ENCODE results near the gene SF1.

Gene SF1

GRCh38 chr11:64722141-64723065 lies 55.9 kb downstream of the SF1 start:
- no peak for DNase-seq

DNA sequence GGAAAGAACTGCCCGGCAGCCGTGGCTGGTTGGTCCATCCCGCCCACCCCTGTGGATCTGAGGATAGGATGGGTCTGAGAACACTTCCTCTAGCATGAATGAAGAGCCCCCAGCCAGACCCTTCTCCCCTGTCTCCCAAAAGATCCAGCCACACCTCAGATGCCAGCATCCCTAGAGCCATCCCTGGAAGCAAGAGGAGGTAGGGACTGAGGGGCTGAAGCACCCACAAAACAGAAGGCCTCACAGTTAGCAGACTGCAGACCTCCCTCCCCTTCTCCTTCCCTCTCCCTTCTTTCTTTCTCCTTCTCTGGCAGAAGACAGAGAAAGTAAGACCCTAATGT lies 57.0 kb downstream of the SF1 start:
- DNase-seq: no peak

DNA sequence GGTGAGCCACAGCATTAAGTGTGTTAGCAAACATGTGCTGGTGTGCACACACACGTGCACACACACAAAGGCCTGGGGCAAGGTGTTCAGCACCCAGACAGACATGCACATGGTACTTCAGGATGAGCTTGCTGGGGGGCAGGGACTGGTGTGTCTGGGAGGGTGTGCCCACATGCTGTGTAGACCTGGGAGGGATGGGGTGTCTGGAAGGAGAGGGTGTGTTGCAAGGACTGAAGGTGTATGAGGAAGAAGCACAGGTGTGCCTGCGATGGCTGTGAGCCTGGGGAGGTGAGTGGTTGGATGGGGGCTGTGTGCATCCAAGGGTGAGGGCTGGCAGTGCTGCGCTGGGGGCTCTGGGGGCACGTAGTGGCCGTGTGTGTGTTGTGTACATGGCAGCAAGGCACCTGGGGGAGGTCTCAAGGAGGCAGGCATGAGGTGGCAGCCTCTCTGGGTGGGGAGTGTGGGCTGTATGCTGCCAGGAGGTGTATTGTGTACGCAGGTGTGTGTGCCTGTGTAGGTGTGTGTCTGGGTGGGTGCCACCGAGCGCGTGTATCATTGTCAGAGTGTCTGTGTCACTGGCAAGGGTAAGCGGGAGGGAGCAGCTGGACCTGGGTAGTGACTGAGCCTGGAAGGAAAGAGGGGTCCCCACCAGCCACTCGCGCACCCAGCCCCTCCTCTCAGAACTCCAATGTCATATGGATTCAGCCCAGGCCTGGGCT lies 57.5 kb downstream of the SF1 start:
- no peak for DNase-seq

- no peak for DNase-seq
Measured at GRCh38 chr11:64720167-64720566, 58.2 kb downstream of the SF1 start.

GRCh38 chr11:64719406-64719805 lies 58.9 kb downstream of the SF1 start:
- DNase-seq: no peak

GRCh38 chr11:64718780-64719124 lies 59.6 kb downstream of the SF1 start:
- DNase-seq: no peak

GRCh38 chr11:64718084-64718779 lies 60.1 kb downstream of the SF1 start:
- DNase-seq: no peak

GRCh38 chr11:64717268-64717578 lies 61.1 kb downstream of the SF1 start:
- DNase-seq: no peak

DNA sequence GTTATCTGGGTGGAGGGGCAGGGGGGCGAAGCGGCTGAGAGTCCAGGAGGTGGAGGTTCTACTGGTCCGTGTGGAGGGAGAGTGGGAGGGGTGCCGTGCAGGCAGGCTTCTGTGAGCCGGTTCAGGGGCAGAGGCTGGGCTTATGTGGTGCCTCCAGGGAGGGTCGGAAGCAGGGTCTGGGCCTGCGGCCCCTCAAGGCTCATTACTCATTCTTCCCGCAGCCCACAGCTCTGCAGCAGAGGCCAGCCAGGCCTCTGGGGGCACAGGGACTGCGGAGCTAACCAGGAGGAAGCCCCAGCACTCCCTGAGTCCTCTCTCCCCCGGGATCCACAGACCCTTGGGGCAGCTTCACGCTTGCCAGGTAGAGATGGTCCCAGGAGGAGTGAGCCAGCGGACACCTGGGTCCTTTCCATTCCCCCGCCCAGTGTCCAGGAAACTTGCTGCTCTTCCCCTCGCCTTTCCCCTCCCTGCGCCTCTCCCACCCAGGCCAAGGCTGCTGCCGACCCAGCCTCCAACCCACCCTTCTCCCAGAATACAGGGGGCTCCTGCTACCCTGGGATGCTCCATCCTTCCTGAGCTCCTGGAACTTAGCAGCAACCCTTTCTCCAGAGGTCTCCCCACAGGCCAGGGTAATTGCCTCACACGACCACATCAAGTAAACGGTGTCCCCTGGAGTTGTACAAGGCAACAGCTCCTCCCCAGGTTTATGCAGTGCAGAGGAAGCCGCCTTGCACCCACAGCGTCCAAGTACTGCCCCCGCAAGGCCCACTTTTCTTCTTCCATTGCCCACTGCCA lies 61.7 kb downstream of the SF1 start:
- DNase-seq: no peak

- no peak for DNase-seq
Measured at GRCh38 chr11:64715756-64716472, 62.4 kb downstream of the SF1 start.

DNA sequence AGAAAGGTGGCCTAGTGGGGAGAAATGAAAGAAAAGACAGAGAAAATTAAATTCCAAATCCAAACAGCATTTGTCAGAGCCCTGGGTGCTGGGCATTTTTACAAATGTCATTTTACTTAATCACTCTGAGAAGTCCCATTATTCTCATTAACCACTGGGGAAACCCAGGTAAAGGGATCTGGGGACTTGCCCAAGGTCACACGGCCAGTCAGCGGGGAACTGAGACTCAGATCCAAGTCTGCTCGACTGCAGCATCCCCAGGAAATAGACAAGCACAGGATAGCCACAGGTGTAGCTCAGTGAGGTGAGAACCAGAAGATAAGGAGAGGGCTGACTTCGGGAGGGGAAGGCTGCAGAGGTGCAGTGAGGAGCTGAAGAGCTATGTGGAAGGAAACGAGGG lies 63.2 kb downstream of the SF1 start:
- DNase-seq: no peak

- DNase-seq: no peak
Measured at GRCh38 chr11:64714666-64715065, 63.7 kb downstream of the SF1 start.
